ES-I3 (cell line): ENCODE results near the gene L1CAM.

Source experiments
- H3K36me3 ChIP-seq: 2 replicates; pipeline ENCODE4 v1.6.1; 2013; ENCODE audit warnings: mild to moderate bottlenecking, low read length, control low read depth, moderate library complexity; ENCODE audit not compliant: insufficient read depth
- H3K4me1 ChIP-seq: 2 replicates; pipeline ENCODE4 v1.6.1; 2013; ENCODE audit warnings: mild to moderate bottlenecking, control low read depth, low read length; ENCODE audit not compliant: insufficient read depth
- H3K9ac ChIP-seq: 2 replicates; pipeline ENCODE4 v1.6.1; 2013; ENCODE audit warnings: low read depth, mild to moderate bottlenecking, low read length, moderate library complexity
- H3K9me3 ChIP-seq: 2 replicates; pipeline ENCODE4 v1.6.1; 2013; ENCODE audit warnings: mild to moderate bottlenecking, low read length, moderate library complexity; ENCODE audit not compliant: control insufficient read depth, insufficient read depth

Gene L1CAM

GRCh38 chrX:153927672-153927921, 41.6 kb upstream of the L1CAM start:
- peak overlapping the region; percentile 63 for H3K9ac ChIP-seq
- no peaks in the 10 kb centered on the region for H3K9me3 ChIP-seq
- 0 out of 2 replicates have a peak, but pooled peaks cover 5% of the 10 kb centered on the region for H3K36me3 ChIP-seq
- peaks cover 14% of the 10 kb centered on the region for H3K4me1 ChIP-seq

- Histone ChIP-seq H3K9me3 (no peaks in the 10 kb centered on the region), H3K9ac (peak overlapping the region; percentile 63), H3K36me3 (0 out of 2 replicates have a peak, but pooled peaks cover 3% of the 10 kb centered on the region), H3K4me1 (peaks cover 14% of the 10 kb centered on the region)
Observed at GRCh38 chrX:153926858-153927671, 41.1 kb upstream of the L1CAM start.

GRCh38 chrX:153926552-153926857, 40.5 kb upstream of the L1CAM start:
- Histone ChIP-seq H3K4me1 (peaks cover 14% of the 10 kb centered on the region), H3K36me3 (no peaks in the 10 kb centered on the region), H3K9me3 (no peaks in the 10 kb centered on the region), H3K9ac (peak overlapping the region; percentile 63)

- Histone ChIP-seq H3K9me3 (no peaks in the 10 kb centered on the region), H3K9ac (peak within 1 kb of the TSS; percentile 63), H3K36me3 (no peaks in the 10 kb centered on the region), H3K4me1 (peaks cover 14% of the 10 kb centered on the region)
Observed at GRCh38 chrX:153925739-153926551, 40.0 kb upstream of the L1CAM start, which contains the start of gene ARHGAP4. Gene ARHGAP4, minus strand, starts transcription at chrX:153926264. Its CDS starts 62 bp downstream, at chrX:153926202.

- Histone ChIP-seq H3K4me1 (peaks cover 14% of the 10 kb centered on the region), H3K9me3 (no peaks in the 10 kb centered on the region), H3K9ac (peak overlapping the region; percentile 63; the same call in 1 of the 2 replicates), H3K36me3 (no peaks in the 10 kb centered on the region)
Observed at GRCh38 chrX:153925387-153925738, 39.4 kb upstream of the L1CAM start.

- H3K4me1 ChIP-seq = peaks cover 14% of the 10 kb centered on the region
- no peaks in the 10 kb centered on the region for H3K9me3 ChIP-seq
- H3K36me3 ChIP-seq = peaks cover 2% of the 10 kb centered on the region; the same call in 1 of the 2 replicates
- no peak overlapping the region for H3K9ac ChIP-seq
Observed at GRCh38 chrX:153924149-153924861, 38.3 kb upstream of the L1CAM start.

- H3K9ac ChIP-seq = no peak overlapping the region
- H3K4me1 ChIP-seq = peaks cover 14% of the 10 kb centered on the region
- H3K9me3 ChIP-seq = no peaks in the 10 kb centered on the region
- peaks cover 2% of the 10 kb centered on the region; the same call in 1 of the 2 replicates for H3K36me3 ChIP-seq
Observed at GRCh38 chrX:153922932-153923857, 37.2 kb upstream of the L1CAM start.

GRCh38 chrX:153921511-153922446, 35.8 kb upstream of the L1CAM start:
- Histone ChIP-seq H3K9ac (no peak overlapping the region), H3K36me3 (peaks cover 2% of the 10 kb centered on the region; the same call in 1 of the 2 replicates), H3K4me1 (peaks cover 14% of the 10 kb centered on the region), H3K9me3 (no peaks in the 10 kb centered on the region)

- peaks cover 2% of the 10 kb centered on the region; the same call in 1 of the 2 replicates for H3K36me3 ChIP-seq
- H3K9ac ChIP-seq = no peak overlapping the region
- H3K9me3 ChIP-seq = no peaks in the 10 kb centered on the region
- H3K4me1 ChIP-seq = peaks cover 14% of the 10 kb centered on the region
Observed at GRCh38 chrX:153921070-153921469, 35.1 kb upstream of the L1CAM start.

GRCh38 chrX:153920546-153920945, 34.6 kb upstream of the L1CAM start:
- H3K9me3 ChIP-seq = no peaks in the 10 kb centered on the region
- H3K9ac ChIP-seq = no peak overlapping the region
- peaks cover 14% of the 10 kb centered on the region for H3K4me1 ChIP-seq
- H3K36me3 ChIP-seq = peaks cover 2% of the 10 kb centered on the region; the same call in 1 of the 2 replicates

- no peaks in the 10 kb centered on the region for H3K9me3 ChIP-seq
- peaks cover 2% of the 10 kb centered on the region; the same call in 1 of the 2 replicates for H3K36me3 ChIP-seq
Observed at GRCh38 chrX:153919281-153919680, 33.3 kb upstream of the L1CAM start.

GRCh38 chrX:153917869-153918268, 31.9 kb upstream of the L1CAM start:
- Histone ChIP-seq H3K9ac (no peak overlapping the region), H3K9me3 (no peaks in the 10 kb centered on the region), H3K36me3 (peaks cover 2% of the 10 kb centered on the region; the same call in 1 of the 2 replicates), H3K4me1 (no peaks in the 10 kb centered on the region)

More at GRCh38 chrX:153919281-153919680, 33.3 kb upstream of the L1CAM start:
- Histone ChIP-seq H3K4me1 (peaks cover 2% of the 10 kb centered on the region; the same call in 1 of the 2 replicates), H3K9ac (no peak overlapping the region)

- Histone ChIP-seq H3K4me1 (peaks cover 7% of the 10 kb centered on the region; the same call in 1 of the 2 replicates), H3K9ac (no peak overlapping the region), H3K36me3 (no peaks in the 10 kb centered on the region; the same call in 1 of the 2 replicates), H3K9me3 (no peaks in the 10 kb centered on the region)
Observed at GRCh38 chrX:153913701-153914100, 27.7 kb upstream of the L1CAM start.
